ENCODE data around the gene STAT5A. TPM values are rescaled to one million over a fixed set of nuclear protein-coding genes. Genes with fewer than 3 reads are reported as not detected.
A peak's percentile ranks its signal among the peaks of the same experiment; 100 is the strongest.

Gene STAT5A
- total and polyA plus RNA-seq, 9 of the 15 experiments (the other 6 are each of a cell fraction or from before 2014, with no cell fraction given), result 79.9 to 415 (median 196) TPM

GRCh38 chr17:42311240-42312034, 23.1 kb downstream of the STAT5A start (continued):
- TF ChIP-seq TBP (optimal IDR thresholded peaks at IDR 0.05; ENCODE audit: low read depth, low read length) (peak; percentile 65), CTCF (IDR thresholded peaks at IDR 0.05 in 2 of 3, conservative IDR thresholded peaks at IDR 0.05 in 1 of 3; ENCODE audit: insufficient read depth in 2 of 3, low read depth in 1 of 3, low read length in 3 of 3) (no peak), ZNF584 (CRISPR knock-in tag; IDR thresholded peaks at IDR 0.05; ENCODE audit: low read depth) (no peak), MYNN (IDR thresholded peaks at IDR 0.05) (peak; percentile 28; the same call in 1 of the 2 replicates), MYNN (CRISPR knock-in tag; IDR thresholded peaks at IDR 0.05) (no peak), GABPA (tag; conservative IDR thresholded peaks at IDR 0.05; ENCODE audit: low read depth) (no peak), RAD51 (IDR thresholded peaks at IDR 0.05; ENCODE audit: borderline replicate concordance, low read depth) (peak; percentile 53; the same call in 1 of the 2 replicates), SPI1 (IDR thresholded peaks at IDR 0.05; ENCODE audit: borderline replicate concordance, low read depth, low read length) (no peak), TSC22D4 (tag; IDR thresholded peaks at IDR 0.05) (no peak), DLX4 (CRISPR knock-in tag; IDR thresholded peaks at IDR 0.05) (no peak), HMGN3 (IDR thresholded peaks at IDR 0.05; ENCODE audit: borderline replicate concordance, extremely low read depth, insufficient read length, low read depth, low read length) (no peak), REST (IDR thresholded peaks at IDR 0.05; ENCODE audit: borderline replicate concordance) (peak; percentile 16; the same call in 1 of the 2 replicates), REST (CRISPR knock-in tag; IDR thresholded peaks at IDR 0.05; ENCODE audit: low read depth) (no peak)
- TF ChIP-seq, protein P1, sequence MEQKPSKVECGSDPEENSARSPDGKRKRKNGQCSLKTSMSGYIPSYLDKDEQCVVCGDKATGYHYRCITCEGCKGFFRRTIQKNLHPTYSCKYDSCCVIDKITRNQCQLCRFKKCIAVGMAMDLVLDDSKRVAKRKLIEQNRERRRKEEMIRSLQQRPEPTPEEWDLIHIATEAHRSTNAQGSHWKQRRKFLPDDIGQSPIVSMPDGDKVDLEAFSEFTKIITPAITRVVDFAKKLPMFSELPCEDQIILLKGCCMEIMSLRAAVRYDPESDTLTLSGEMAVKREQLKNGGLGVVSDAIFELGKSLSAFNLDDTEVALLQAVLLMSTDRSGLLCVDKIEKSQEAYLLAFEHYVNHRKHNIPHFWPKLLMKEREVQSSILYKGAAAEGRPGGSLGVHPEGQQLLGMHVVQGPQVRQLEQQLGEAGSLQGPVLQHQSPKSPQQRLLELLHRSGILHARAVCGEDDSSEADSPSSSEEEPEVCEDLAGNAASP (IDR thresholded peaks at IDR 0.05), result no peak
- TF ChIP-seq, protein P2, sequence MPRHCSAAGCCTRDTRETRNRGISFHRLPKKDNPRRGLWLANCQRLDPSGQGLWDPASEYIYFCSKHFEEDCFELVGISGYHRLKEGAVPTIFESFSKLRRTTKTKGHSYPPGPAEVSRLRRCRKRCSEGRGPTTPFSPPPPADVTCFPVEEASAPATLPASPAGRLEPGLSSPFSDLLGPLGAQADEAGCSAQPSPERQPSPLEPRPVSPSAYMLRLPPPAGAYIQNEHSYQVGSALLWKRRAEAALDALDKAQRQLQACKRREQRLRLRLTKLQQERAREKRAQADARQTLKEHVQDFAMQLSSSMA (CRISPR knock-in tag; IDR thresholded peaks at IDR 0.05), result no peak

Measured in K562 (cell line).